Fibroblast of pulmonary artery (primary cell): ENCODE measurements around the gene MVP.
A peak's percentile ranks its signal among the peaks of the same experiment; 100 is the strongest.
"Not testable (repeated sequence)": the region's sequence is repeated elsewhere in the genome, so short reads cannot be mapped to it uniquely, and the experiment has no call there.

ENCODE experiments used
- DNase-seq: peaks from one replicate; pipeline ENCODE4 v3.0.0-alpha.2; 2010; ENCODE audit warnings: low read depth
- H3K4me3 ChIP-seq: replicated peaks from 2 replicates; pipeline ENCODE4 v1.5.1; 2011; ENCODE audit warnings: low read depth, mild to moderate bottlenecking, control low read depth, low read length, moderate library complexity
- TF ChIP-seq, protein P1 (sequence below): IDR thresholded peaks from 2 replicates; pipeline ENCODE4 v1.5.1; 2011; ENCODE audit warnings: mild to moderate bottlenecking, control low read depth, low read length, inconsistent platforms; ENCODE audit errors: missing control alignments

Gene MVP

DNA sequence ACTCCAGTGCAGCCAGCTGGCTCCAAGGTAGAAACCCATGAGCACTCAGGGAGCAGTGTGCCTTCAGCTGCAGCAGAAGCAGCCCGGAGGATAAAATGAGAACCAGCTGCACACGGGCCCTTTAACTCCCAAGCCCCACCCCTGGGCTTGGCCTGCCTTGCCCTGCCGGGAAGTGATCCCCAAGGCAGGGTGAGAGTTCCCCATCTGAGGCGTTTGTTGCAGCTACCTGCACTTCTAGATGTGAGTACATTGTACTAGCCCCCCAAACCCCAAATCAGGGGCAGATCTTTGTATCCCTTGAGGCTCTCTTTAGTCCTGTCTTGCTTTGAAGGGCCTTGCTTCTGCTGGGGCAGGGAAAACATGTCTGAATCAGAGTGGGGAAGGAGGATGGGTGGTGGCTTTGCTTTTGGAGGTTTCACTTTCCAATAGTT is at the start of gene MVP:
MVP (plus strand) TSS at position 192 of the 431 bp plus-strand sequence. CDS start 10,088 bp downstream, outside the sequence.
- DNase-seq: peak; percentile 63
- H3K4me3 ChIP-seq: peak within 1 kb of the TSS; percentile 96
- TF ChIP-seq, protein P1, sequence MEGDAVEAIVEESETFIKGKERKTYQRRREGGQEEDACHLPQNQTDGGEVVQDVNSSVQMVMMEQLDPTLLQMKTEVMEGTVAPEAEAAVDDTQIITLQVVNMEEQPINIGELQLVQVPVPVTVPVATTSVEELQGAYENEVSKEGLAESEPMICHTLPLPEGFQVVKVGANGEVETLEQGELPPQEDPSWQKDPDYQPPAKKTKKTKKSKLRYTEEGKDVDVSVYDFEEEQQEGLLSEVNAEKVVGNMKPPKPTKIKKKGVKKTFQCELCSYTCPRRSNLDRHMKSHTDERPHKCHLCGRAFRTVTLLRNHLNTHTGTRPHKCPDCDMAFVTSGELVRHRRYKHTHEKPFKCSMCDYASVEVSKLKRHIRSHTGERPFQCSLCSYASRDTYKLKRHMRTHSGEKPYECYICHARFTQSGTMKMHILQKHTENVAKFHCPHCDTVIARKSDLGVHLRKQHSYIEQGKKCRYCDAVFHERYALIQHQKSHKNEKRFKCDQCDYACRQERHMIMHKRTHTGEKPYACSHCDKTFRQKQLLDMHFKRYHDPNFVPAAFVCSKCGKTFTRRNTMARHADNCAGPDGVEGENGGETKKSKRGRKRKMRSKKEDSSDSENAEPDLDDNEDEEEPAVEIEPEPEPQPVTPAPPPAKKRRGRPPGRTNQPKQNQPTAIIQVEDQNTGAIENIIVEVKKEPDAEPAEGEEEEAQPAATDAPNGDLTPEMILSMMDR: no peak

DNA sequence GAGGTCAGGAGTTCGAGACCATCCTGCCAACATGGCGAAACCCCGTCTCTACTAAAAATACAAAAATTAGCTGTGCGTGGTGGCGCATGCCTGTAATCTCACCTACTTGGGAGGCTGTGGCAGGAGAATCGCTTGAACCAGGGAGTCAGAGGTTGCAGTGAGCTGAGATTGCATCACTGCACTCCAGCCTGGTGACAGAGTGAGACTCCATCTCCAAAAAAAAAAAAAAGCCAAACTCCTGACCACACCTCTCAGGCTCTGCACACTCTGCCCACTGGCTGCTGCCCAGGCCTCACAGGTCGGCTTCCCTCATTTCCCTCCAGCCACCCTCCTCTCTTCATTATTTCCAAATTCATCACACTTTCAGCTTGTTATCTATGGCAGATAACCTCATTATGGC is 47.9 kb upstream of the MVP start:
- not testable (repeated sequence) for DNase-seq, H3K4me3 ChIP-seq

DNA sequence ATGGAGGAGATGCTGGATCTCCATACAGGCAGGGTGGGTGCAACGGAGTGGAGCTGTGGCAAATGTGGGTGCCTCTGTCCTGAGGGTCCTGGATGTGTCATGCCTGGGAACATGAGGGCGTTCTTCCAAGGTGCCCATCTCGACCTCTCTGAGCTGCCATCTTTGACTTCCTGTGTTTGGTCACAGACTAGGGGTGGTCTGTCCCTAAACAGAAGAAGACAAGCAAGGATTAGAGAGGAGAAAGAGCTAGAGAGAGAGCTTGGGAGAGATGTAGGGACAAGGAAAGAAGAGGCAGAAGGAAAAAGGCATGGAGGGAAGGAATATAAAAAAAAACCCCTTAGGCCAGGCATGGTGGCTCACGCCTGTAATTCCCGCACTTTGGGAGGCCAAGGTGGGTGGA is 45.5 kb upstream of the MVP start:
- no peak for DNase-seq
- TF ChIP-seq, protein P1: no peak
- no peak overlapping the region for H3K4me3 ChIP-seq

DNA sequence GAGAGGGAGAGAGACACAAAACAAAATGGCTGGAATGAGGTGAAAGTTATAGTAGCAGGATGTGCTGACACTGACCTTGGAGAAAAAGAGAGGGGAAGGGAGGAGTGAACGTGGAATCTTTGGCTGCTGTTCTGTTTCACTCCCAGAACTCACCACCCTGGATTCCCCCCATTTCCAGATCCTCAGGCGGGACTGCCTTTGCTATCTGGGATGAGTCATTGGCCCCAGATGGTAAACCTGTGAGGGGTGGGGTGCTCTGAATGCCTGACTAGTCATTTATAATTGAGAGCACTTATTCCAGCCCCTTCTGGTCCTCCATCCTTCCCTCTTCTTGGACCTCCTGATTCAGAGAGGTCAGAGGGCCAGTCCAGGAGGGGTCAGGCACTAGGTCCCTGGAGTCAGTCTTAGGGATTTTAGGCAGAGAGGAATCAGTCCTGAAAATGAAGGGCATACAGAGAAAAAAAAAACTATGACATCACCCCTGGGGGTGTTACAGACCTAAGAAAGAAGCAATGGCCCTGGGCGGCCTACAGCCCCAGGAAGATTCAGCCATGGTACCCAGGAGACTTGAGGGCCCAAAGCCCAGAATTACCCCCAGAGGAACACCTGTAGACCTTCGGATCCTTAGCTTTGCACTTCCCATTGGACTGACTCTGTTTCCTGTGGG is 44.4 kb upstream of the MVP start:
- peak; percentile 35 for DNase-seq
- H3K4me3 ChIP-seq: no peak overlapping the region
- TF ChIP-seq, protein P1: no peak

DNA sequence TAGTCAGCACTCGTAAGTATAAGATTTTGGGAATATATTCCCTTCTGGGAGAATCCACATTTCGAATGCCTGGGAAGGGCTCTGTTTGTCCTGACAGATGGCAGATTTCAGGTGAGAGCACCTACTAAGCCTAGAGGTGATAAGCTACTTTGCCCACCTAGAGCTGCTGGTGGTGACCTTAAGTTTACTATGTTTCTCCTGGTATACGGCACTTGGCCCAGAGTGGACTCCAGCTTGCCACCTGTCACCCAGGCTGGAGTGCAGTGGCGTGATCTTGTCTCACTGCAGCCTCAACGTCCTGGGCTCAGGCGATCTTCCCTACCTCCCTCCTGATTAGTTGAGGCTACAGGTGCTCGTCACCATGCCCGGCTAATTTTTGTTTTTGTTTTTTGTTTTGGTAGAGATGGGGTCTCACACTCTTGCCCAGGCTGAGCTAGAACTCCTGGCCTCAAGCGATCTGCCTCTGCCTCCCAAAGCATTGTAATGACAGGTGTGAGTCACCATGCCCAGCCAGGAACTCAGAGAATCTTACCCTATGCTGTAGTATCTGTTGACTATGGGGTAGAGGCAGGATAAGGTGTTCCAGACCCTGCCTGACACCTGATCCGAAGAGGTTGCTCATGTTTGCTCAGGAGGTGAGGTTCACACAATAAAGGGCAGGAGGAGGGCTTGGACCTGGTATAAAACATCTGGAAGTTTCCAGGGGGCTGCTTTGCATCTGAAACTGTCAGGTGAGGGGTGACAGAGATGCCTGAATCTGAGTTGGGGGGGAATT is 42.5 kb upstream of the MVP start, which contains the start of gene ZG16:
ZG16 (plus strand) TSS at position 681 of the 775 bp plus-strand sequence. CDS start 1,011 bp downstream, outside the sequence.
- TF ChIP-seq, protein P1: no peak
- DNase-seq: no peak
- no peak within 1 kb of the TSS for H3K4me3 ChIP-seq

DNA sequence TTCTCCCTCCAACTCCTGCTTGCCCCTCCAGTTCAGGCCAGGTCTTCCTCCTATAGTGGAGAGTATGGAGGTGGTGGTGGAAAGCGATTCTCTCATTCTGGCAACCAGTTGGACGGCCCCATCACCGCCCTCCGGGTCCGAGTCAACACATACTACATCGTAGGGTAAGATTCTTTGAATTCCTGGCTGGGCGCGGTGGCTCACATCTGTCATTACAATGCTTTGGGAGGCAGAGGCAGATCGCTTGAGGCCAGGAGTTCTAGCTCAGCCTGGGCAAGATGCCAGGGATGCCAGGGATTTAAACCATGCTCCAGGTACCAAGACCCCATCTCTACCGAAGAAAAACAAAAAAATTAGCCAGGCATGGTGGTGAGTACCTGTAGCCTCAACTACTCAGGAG is 40.8 kb upstream of the MVP start:
- H3K4me3 ChIP-seq: no peak overlapping the region
- DNase-seq: no peak
- TF ChIP-seq, protein P1: no peak

DNA sequence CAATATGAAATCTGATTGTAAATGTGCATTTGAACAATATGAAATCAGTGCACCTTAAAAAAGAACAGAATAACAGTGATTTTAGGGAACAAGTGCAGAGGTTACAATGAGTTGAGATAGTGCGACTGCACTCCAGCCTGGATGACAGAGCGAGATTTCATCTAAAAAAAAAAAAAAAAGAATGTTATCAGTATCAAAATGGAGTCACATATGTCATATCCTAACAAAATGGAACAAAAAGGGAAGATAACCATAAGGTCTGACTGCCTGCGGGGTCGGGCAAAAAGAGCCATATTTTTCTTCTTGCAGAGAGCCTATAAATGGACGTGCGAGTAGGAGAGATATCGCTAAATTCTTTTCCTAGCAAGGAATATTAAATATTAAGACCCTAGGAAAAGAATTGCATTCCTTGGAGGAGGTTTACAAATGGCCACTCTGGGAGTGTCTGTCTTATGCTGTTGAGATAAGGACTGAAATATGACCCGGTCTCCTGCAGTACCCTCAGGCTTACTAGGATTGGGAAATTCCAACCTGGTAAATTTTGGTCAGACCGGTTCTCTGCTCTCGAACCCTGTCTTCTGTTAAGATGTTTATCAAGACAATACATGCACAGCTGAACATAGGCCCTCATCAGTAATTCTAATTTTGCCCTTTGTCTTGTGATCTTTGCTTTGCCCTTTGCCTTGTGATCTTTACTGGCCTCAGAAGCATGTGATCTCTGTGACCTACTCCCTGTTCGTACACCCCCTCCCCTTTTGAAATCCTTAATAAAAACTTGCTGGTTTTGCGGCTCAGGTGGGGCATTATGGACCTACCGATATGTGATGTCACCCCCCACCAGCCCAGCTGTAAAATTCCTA is 36.9 kb upstream of the MVP start:
- not testable (repeated sequence) for H3K4me3 ChIP-seq, DNase-seq
